NCI-H526 (cell line): ENCODE measurements around the gene LNP1.
A peak's percentile ranks its signal among the peaks of the same experiment; 100 is the strongest.
"Not testable (repeated sequence)": the region's sequence is repeated elsewhere in the genome, so short reads cannot be mapped to it uniquely, and the experiment has no call there.

Experiments
- DNase-seq, 2 experiments: peaks; one replicate each; lab custom pipeline; 2025; lab: John Stamatoyannopoulos, UW

LNP1 gene, protein sequence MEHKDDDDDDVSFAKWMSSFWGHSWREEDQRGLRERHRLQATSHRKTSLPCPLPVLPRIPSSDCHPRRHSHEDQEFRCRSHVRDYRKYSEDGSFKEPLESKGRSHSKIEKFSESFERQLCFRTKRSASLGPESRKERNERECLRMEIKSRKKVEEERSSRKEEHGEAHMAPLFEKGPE

GRCh38 chr3:100400780-100401673 lies at the start of gene LNP1, which contains the start of gene TOMM70:
Gene LNP1, plus strand, starts transcription at chr3:100401539. Its CDS starts 28,191 bp downstream, at chr3:100429730.
Gene TOMM70, minus strand, starts transcription at chr3:100401089. Its CDS starts 140 bp downstream, at chr3:100400949.
- DNase-seq: peak; percentile 97 to 98

DNA sequence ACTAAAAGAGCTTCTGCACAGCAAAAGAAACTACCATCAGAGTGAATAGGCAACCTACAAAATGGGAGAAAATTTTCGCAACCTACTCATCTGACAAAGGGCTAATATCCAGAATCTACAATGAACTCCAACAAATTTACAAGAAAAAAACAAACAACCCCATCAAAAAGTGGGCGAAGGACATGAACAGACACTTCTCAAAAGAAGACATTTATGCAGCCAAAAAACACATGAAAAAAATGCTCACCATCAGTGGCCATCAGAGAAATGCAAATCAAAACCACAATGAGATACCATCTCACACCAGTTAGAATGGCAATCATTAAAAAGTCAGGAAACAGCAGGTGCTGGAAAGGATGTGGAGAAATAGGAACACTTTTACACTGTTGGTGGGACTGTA lies 49.6 kb upstream of the LNP1 start:
- not testable (repeated sequence) for DNase-seq

DNA sequence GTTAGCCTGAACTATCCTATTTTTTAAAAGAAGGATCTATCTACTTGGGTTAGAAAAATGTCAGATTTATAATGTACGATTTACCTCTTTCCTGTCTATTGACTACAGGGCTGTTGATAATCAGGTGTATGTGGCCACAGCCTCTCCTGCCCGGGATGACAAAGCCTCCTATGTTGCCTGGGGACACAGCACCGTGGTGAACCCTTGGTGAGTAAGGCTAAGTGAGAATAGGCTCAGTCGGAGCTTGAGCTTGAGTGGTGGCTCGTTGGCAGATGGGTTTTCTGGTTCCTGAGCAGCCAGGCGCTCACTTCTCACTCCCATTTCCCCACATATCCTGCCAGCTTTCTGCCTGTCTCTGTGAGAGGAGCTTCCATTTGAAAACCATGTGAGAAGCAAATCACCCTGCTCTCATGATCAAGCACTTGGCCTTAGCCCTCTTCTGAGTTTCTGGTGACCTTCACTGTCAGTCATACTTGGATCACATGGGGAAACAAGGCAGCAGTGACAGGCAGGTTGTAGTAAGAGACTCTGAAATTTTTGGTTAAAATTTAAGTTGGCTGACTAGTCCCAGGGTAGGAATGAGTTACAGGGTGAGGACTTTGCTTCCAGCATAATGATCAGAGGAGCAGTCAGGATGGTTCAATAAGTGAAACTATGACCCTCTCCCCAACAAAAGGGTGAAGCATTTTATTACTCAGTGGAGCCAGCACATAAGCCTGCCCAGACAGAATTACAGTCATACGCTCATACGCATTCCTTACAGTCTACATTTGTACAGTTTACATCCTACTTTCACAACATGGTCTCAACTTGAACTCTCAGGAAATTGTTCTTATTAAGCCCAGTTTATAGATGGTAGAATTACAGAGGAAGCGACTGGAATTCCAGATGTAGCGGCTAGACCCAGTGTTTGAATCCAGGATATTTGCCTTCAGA lies 48.8 kb upstream of the LNP1 start:
- DNase-seq: no peak

- DNase-seq: no peak
These were observed 46.5 kb upstream of the LNP1 start for GRCh38 chr3:100354850-100355249.

DNA sequence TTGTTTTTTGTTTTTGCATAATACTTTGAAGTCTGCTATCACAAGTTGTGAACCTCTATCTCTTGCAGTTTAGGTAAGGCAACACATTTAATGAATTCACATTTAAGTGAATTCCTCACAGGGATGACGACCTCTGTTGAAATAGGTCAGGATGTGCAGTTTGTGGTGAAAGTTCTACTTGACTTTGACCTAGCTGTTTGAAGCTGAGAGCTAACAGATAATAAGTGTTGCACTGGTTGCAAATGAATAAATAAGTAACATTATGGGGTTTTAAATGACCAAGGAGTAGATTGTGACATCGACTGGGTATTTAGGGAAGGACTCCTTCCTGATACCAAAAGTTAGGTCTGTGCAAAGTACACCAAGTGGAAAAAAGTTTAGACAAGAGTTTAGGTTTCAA lies 42.9 kb upstream of the LNP1 start:
- no peak for DNase-seq

GRCh38 chr3:100359035-100359434 lies 42.3 kb upstream of the LNP1 start:
- no peak for DNase-seq

DNA sequence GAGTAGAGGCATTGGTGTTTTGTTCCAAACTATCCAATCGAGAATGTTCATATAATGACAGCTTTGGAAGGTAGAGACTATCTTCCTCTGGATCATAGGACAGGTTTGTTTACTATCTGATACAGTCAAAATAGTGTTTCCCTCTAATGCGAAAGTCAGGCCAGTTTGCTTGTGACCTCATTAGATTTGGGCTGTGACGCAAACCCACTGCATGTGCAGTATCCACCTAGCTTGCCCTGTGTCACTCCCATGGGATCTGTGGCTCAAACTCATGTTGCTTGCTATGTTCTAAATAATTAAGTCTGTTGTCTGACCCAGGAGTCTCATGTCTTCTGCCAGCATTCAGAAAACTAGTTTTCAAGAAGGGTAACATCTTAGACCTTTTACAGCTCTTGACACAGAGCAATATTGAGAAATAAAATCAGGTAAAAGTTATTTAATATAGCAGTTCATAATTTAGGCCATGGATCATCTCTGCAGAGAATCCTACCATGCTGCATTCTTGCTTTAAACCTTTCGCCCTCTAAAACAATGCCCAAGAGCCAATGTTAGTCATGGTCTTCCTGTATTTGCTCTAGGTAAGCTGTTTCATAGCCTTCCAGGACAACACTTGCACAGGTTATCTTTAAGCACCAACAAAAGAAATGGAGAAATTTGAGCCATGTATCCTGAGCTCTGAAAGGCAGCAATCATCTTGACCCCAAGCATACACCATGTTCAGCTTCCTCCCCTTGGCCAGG lies 40.4 kb upstream of the LNP1 start:
- DNase-seq: no peak

- DNase-seq: no peak
These were observed 39.4 kb upstream of the LNP1 start for GRCh38 chr3:100361897-100362296.

DNA sequence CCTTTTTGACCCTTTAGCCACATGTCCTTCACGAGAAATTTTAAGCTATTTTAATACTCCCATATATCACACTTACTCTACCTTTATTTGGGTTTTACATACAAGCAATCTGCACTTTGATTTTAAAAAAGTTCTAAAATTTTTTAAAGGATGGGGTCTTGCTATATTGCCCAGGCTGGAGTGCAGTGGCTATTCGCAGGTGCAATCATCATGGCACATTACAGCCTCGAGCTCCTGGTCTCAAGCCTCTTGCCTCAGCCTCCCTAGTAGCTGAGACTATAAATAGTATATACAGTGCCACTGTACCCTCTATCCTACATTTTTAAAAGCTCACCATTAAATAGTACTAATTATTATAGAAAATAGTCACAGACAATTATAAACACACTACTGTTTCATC lies 36.9 kb upstream of the LNP1 start:
- no peak for DNase-seq

DNA sequence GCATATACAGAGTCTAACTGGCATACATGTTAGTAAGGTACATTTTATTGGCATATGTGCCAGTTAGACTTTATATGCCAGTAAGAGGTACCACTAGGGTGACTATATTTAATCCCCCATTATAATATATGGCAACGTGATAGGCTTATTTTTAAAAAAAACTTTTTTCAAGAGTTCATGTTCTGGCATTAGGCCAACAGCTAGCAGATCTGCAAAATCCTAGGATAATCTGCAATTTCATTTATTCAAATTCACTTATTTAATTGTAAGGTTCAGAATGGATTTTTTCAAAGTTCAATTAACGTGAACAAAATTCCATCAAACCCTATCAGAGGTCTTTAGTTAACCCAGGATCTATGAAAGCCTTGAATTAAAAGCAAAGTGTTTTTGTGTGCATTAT lies 34.9 kb upstream of the LNP1 start:
- DNase-seq: no peak

GRCh38 chr3:100368441-100368840 lies 32.9 kb upstream of the LNP1 start:
- no peak for DNase-seq

DNA sequence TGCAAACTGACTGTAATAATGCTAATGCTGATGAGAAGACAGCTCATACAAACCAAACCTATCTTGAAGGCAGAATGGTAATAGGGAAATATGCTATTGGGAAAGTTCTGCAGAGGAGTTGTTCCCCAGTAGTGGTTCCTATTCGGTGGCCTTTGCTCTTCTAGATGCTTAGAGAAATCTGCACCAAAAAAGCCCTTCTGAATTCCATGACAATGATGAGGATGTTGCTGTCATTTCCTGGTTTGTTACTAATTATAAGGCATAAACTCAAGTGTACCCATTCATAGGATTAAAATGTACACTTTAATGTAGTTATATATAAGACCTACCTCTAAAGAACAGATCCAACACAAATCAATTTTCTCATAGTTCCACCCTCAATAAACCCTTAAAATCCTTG lies 30.6 kb upstream of the LNP1 start:
- no peak for DNase-seq

GRCh38 chr3:100374521-100374920 lies 26.8 kb upstream of the LNP1 start:
- DNase-seq: no peak

- DNase-seq: no peak
These were observed 25.0 kb upstream of the LNP1 start for GRCh38 chr3:100376301-100376700.

DNA sequence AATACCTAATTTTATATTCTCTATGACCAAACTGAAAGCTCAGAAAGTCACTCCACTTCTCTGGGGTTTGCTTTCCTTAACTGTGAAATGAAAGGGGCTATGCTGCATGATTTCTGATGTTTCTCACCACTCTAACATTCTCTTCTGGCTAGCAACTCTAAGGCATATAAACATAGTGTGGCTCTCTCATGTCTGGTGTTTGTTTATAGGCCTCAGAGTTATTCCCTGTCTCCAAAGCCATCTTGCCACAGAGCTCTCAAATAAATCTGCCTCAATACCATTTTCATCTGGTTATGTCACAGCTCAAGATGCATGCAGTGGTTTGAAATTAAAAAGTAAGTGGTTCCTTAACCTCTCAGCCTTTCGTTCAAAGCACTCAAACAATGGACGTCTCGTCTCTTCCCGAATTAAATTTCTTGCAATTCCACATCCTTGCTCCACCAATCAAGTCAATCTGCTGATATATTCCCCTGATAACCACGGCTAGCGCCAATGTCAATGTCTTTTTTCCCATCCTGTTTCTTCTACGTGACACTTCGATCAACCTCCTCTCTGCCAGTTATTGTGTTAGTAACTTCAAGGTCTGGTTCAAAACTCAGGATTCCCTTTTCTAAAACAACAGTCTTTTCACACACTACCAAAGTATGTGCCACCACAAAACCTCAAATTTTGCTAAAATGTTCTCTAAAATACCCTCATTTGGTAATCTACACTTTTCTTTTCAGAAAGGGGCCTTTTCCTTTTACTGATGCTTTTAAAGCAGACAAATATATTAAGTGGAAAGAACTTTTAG lies 16.4 kb upstream of the LNP1 start:
- DNase-seq: no peak

DNA sequence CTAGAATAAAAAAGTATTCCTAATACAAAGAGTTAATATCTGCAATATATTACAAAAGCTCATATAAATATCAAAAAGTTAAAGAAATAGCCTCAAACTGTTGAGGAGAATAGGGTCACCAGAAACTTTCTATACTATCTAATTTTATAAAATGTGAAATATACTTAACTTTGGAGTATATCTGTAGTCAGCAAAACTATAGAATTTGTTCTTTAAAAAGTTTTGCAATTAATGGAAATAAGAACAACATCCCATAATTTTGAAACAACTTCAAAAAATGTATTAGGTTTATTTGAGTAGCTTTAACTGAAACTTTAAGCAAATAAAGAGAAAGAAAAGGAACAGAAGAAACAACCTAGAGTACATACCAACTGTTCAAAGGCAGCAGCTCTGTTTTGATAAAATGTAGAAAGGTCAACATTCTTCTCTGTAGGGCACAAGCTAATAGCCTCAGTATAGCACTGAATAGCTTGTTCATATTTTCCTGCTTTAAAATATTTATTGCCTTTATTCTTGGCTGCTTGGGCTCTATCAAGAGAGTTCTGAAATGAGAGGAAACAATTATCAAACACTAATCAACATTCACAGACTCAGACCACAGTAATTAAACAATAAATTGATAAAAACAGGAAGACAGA lies 14.8 kb upstream of the LNP1 start:
- no peak for DNase-seq

GRCh38 chr3:100389025-100389424 lies 12.3 kb upstream of the LNP1 start:
- DNase-seq: no peak

DNA sequence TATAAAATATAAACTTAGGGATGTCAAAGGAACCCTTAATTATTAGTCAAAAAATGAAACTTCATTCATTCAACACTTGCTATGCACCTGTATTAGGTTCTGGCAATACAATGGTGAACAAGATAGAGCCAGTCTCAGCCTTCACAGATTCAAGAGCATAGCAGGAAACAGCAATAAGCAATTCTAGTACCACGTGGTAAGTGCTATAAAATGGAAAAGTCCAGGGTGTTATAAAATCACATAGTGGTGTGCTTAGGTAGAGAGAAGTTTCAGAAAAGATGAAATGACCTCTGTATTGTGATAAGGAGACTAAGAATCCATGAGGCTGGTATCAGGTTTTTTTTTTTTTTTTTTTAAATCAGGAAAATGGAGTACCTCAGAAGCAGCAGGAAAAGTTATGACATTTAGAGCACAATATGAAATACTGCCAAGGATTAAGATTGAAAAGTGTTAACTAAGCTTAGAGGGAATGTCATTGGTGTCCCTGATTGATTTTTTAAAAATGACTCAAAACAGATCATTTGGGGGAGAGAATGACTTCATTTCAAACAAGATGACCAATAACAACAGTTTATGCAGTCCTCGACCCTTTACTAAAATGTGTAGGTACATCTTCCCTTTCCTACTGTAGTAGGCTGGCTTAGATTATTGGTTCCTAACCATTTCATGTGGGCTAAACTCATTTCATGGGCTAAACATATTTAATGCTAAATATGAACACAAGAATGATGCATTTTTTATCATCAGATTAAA lies 5.5 kb upstream of the LNP1 start:
- no peak for DNase-seq

GRCh38 chr3:100396967-100397366 lies 4.4 kb upstream of the LNP1 start:
- no peak for DNase-seq
